GM19023 (cell line): ENCODE results near the gene C3orf22.
"Not testable (repeated sequence)": the region's sequence is repeated elsewhere in the genome, so short reads cannot be mapped to it uniquely, and the experiment has no call there.

Experiments used
- ATAC-seq: cut with Tn5 transposase; IDR thresholded peaks from one replicate; pipeline ENCODE4 v1.9.1; 2021; ENCODE audit warnings: mild to moderate bottlenecking, moderate library complexity; ENCODE audit not compliant: unreplicated experiment

Gene C3orf22

GRCh38 chr3:126544596-126545281 is 14.0 kb downstream of the C3orf22 start:
- ATAC-seq: no peak

- ATAC-seq: no peak
These were observed 15.2 kb downstream of the C3orf22 start for GRCh38 chr3:126543457-126544061.

- ATAC-seq: no peak
These were observed 16.1 kb downstream of the C3orf22 start for GRCh38 chr3:126542340-126543241.

GRCh38 chr3:126541628-126542339 is 16.9 kb downstream of the C3orf22 start:
- no peak for ATAC-seq

GRCh38 chr3:126540951-126541627 is 17.6 kb downstream of the C3orf22 start:
- ATAC-seq: no peak

GRCh38 chr3:126540342-126540849 is 18.3 kb downstream of the C3orf22 start:
- ATAC-seq: no peak

- no peak for ATAC-seq
These were observed 19.0 kb downstream of the C3orf22 start for GRCh38 chr3:126539558-126540250.

- ATAC-seq: no peak
These were observed 19.8 kb downstream of the C3orf22 start for GRCh38 chr3:126538966-126539365.

- ATAC-seq: no peak
These were observed 20.4 kb downstream of the C3orf22 start for GRCh38 chr3:126538316-126538715.

GRCh38 chr3:126537730-126538281 is 20.9 kb downstream of the C3orf22 start:
- ATAC-seq: no peak

- ATAC-seq: no peak
These were observed 21.5 kb downstream of the C3orf22 start for GRCh38 chr3:126537116-126537729.

- no peak for ATAC-seq
These were observed 22.6 kb downstream of the C3orf22 start for GRCh38 chr3:126536126-126536525.

GRCh38 chr3:126535636-126536035 is 23.1 kb downstream of the C3orf22 start:
- no peak for ATAC-seq

- not testable (repeated sequence) for ATAC-seq
These were observed 24.0 kb downstream of the C3orf22 start for GRCh38 chr3:126534716-126535115.

- ATAC-seq: no peak
These were observed 25.2 kb downstream of the C3orf22 start for GRCh38 chr3:126533506-126533905.

- ATAC-seq: no peak
These were observed 27.7 kb downstream of the C3orf22 start for GRCh38 chr3:126531051-126531330.

- ATAC-seq: no peak
These were observed 28.3 kb downstream of the C3orf22 start for GRCh38 chr3:126530171-126531050.

- no peak for ATAC-seq
These were observed 29.1 kb downstream of the C3orf22 start for GRCh38 chr3:126529585-126530170.
